ENCODE results near the gene RASA4.
"Not testable (repeated sequence)": the region's sequence is repeated elsewhere in the genome, so short reads cannot be mapped to it uniquely, and the experiment has no call there.

GRCh38 chr7:102572261-102573239 is 44.0 kb downstream of the RASA4 start, which contains the start of gene POLR2J3:
- peak; percentile 69 for TF ChIP-seq CTCF (conservative IDR thresholded peaks at IDR 0.05)
- not testable (repeated sequence) for TF ChIP-seq ZFX (IDR thresholded peaks at IDR 0.05)

Measured in C4-2B (cell line).